Central memory CD8-positive, alpha-beta T cell (primary cell): Measurements from ENCODE around the gene FIBCD1.

Source experiments
- ATAC-seq: fragments of 150-1000 bp; cut with Tn5 transposase; replicated peaks from 2 replicates; pipeline ENCODE4 v1.10.0; 2022; ENCODE audit warnings: mild to moderate bottlenecking, moderate FRiP score, moderate number of reproducible peaks; ENCODE audit not compliant: poor library complexity, severe bottlenecking; ENCODE audit errors: extremely low read depth
- DNase-seq, 2 donors: peaks; one replicate each; pipeline ENCODE4 v3.0.0; 2021; ENCODE audit warnings: low spot score in 2 of 2
- H3K27ac Mint-ChIP-seq: one replicate; pipeline ENCODE4 v1.8.0; 2022; ENCODE audit warnings: low read depth, mild to moderate bottlenecking, moderate library complexity, mixed read lengths
- H3K27me3 Mint-ChIP-seq: one replicate; pipeline ENCODE4 v1.8.0; 2022; ENCODE audit warnings: mixed read lengths
- H3K36me3 Mint-ChIP-seq: one replicate; pipeline ENCODE4 v1.8.0; 2022; ENCODE audit warnings: mild to moderate bottlenecking, moderate library complexity, mixed read lengths; ENCODE audit not compliant: insufficient read depth
- H3K4me1 Mint-ChIP-seq: one replicate; pipeline ENCODE4 v1.8.0; 2022; ENCODE audit warnings: mixed read lengths
- H3K4me3 Mint-ChIP-seq: one replicate; pipeline ENCODE4 v1.8.0; 2022; ENCODE audit warnings: mild to moderate bottlenecking, moderate library complexity, mixed read lengths
- H3K9me3 Mint-ChIP-seq: one replicate; pipeline ENCODE4 v1.8.0; 2022; ENCODE audit warnings: mixed read lengths

Gene FIBCD1

DNA sequence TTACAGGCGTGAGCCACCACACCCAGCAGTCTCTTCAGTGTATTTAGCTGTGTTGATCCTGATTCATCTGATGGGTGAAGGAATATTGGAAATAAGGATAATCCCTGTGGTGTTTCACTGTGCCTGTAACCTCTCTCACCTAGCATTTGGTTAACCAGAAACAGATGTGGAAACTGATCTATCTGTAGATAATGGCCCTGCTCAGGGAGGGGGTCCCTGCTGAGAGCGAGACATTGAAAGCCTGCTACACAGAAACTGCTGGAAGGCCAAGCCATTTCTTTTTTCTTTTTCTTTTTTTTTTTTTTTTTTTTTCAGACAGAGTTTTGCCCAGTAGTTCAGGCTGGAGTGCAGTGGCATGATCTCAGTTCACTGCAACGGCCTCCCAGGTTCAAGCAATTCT, 70.8 kb downstream of the FIBCD1 start:
- Mint-ChIP-seq H3K27me3 (no peaks in the 10 kb centered on the region), H3K9me3 (no peaks in the 10 kb centered on the region), H3K4me3 (no peak overlapping the region), H3K27ac (no peak overlapping the region), H3K36me3 (peaks cover 15% of the 10 kb centered on the region), H3K4me1 (peaks cover 5% of the 10 kb centered on the region)
- ATAC-seq (no peak), DNase-seq (no peak)

DNA sequence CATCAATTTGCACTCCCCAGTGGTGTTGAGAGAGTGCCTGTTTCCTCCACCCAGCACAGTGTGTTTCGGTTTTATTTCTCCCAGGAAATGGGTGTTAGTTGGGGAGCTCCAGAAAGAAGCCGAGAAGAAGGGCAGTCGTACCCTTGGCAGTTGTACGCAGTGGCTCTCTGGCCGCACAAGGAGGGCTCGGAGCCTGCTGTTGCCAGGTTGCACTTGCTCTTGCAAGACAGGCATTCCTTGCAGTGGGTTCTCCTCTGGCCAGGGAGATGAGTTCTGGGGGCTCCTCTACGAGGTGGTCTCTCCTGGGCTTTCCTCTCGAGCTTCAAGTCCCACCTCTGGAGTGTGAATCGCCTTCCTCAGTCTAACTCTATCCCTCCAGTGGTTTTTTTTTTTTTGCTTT, 71.5 kb downstream of the FIBCD1 start:
- Mint-ChIP-seq H3K4me1 (peaks cover 5% of the 10 kb centered on the region), H3K27ac (no peak overlapping the region), H3K27me3 (no peaks in the 10 kb centered on the region), H3K9me3 (no peaks in the 10 kb centered on the region), H3K36me3 (peaks cover 14% of the 10 kb centered on the region), H3K4me3 (no peak overlapping the region)
- DNase-seq, result no peak
- ATAC-seq, result no peak

DNA sequence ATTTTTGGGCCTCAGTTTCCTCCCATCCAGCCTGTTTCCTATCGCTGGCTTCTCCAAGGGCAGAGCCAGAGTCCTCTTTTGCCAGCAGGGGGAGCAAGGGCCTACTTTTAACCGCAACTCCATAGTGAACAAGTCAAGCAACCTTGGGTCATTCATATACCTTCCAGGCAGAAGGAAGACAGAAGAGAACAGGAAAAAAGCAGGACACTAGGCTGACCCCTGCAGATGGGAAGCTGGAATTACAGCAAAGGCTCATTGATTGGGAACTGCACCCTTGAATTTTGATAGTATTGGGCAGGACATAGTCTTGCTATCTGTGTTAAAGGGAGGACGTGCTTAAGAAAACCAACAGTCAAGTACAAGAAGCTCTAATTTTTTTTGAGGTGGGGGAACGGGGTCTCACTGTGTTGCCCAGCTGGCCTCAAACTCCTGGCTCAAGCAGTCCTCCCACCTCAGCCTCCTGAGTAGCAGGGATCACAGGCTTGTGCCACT, 72.5 kb downstream of the FIBCD1 start:
- H3K9me3 Mint-ChIP-seq, result no peaks in the 10 kb centered on the region
- peaks cover 10% of the 10 kb centered on the region for H3K36me3 Mint-ChIP-seq
- H3K27me3 Mint-ChIP-seq, result no peaks in the 10 kb centered on the region
- H3K4me1 Mint-ChIP-seq, result peaks cover 5% of the 10 kb centered on the region
- ATAC-seq, result no peak
- H3K4me3 Mint-ChIP-seq, result no peak overlapping the region
- DNase-seq, result peak in 1 of 2 donors; percentile 24
- peak overlapping the region; percentile 23 for H3K27ac Mint-ChIP-seq

DNA sequence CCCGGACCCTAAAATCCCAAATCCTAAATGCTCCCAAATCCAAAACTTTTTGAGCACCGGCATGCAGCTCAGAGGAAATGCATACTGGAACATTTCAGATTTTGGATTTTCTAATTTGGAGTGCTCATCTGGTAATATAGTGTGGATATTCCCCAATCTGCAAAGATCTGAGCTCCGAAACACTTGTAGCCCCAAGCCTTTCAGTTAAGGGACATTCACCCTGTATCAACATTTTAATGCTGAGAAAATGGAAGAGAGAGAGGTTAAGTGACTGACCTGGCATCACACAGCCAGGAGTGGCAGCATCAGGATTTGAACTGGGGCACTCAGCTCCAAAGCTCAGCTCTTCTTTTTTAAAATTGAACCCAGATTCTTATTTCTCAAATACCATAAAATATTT, 73.1 kb downstream of the FIBCD1 start:
- Mint-ChIP-seq H3K4me3 (no peak overlapping the region), H3K9me3 (no peaks in the 10 kb centered on the region), H3K27me3 (no peaks in the 10 kb centered on the region), H3K4me1 (peaks cover 5% of the 10 kb centered on the region), H3K27ac (peak overlapping the region; percentile 23), H3K36me3 (peaks cover 10% of the 10 kb centered on the region)
- no peak for DNase-seq
- no peak for ATAC-seq

DNA sequence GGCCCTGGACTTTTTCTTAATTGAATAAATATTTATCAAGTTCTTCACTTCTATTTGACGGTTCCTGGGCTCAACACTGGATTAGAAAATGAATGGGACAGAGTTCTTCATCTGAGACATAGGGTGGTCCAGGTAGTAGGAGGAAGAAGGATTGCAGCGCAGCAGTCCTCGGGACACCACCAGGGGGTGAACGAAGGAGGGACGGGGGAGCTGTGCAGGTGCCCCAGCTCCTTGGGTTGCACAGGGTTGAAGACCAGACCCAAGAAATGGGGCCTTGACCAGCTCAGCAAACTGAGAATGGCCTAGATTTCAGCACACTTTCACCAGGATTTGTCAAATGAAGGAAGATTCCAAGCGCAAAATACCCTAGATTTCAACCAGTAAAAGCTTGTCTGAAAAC, 74.5 kb downstream of the FIBCD1 start:
- ATAC-seq (no peak), DNase-seq (no peak)
- H3K4me3 Mint-ChIP-seq, result no peak overlapping the region
- no peaks in the 10 kb centered on the region for H3K27me3 Mint-ChIP-seq
- peaks cover 5% of the 10 kb centered on the region for H3K4me1 Mint-ChIP-seq
- no peak overlapping the region for H3K27ac Mint-ChIP-seq
- no peaks in the 10 kb centered on the region for H3K9me3 Mint-ChIP-seq
- peaks cover 15% of the 10 kb centered on the region for H3K36me3 Mint-ChIP-seq

DNA sequence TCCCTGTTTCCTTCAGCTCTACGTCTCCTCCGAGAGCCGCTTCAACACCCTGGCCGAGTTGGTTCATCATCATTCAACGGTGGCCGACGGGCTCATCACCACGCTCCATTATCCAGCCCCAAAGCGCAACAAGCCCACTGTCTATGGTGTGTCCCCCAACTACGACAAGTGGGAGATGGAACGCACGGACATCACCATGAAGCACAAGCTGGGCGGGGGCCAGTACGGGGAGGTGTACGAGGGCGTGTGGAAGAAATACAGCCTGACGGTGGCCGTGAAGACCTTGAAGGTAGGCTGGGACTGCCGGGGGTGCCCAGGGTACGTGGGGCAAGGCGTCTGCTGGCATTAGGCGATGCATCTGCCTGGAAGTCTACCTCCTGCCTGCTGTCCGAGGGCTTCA, 76.3 kb downstream of the FIBCD1 start:
- Mint-ChIP-seq H3K27me3 (no peaks in the 10 kb centered on the region), H3K27ac (no peak overlapping the region), H3K36me3 (peaks cover 18% of the 10 kb centered on the region), H3K9me3 (no peaks in the 10 kb centered on the region), H3K4me1 (peaks cover 5% of the 10 kb centered on the region), H3K4me3 (no peak overlapping the region)
- DNase-seq (no peak), ATAC-seq (no peak)

DNA sequence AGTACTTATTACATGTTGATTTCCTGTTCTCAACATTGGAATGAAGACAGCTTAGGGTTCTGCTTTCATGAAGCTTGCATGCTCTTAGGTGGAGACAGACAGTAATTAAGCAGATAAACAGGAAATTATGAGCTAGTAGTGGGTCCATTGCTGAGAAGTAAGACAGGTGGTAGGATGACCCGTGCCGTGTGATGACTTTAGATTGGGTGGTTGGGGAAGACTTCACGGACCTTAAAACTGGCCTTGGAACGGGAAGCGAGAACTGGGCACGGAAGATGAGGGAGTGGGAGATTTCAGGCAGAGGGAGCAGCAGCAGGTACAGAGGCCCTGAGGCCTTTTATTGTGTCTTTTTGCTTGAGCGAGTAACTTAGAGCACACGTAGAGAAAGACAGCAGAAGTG, 76.8 kb downstream of the FIBCD1 start:
- no peak for ATAC-seq
- H3K4me1 Mint-ChIP-seq, result peaks cover 5% of the 10 kb centered on the region
- no peaks in the 10 kb centered on the region for H3K27me3 Mint-ChIP-seq
- H3K4me3 Mint-ChIP-seq, result no peak overlapping the region
- peaks cover 21% of the 10 kb centered on the region for H3K36me3 Mint-ChIP-seq
- no peaks in the 10 kb centered on the region for H3K9me3 Mint-ChIP-seq
- H3K27ac Mint-ChIP-seq, result no peak overlapping the region
- DNase-seq, result no peak

DNA sequence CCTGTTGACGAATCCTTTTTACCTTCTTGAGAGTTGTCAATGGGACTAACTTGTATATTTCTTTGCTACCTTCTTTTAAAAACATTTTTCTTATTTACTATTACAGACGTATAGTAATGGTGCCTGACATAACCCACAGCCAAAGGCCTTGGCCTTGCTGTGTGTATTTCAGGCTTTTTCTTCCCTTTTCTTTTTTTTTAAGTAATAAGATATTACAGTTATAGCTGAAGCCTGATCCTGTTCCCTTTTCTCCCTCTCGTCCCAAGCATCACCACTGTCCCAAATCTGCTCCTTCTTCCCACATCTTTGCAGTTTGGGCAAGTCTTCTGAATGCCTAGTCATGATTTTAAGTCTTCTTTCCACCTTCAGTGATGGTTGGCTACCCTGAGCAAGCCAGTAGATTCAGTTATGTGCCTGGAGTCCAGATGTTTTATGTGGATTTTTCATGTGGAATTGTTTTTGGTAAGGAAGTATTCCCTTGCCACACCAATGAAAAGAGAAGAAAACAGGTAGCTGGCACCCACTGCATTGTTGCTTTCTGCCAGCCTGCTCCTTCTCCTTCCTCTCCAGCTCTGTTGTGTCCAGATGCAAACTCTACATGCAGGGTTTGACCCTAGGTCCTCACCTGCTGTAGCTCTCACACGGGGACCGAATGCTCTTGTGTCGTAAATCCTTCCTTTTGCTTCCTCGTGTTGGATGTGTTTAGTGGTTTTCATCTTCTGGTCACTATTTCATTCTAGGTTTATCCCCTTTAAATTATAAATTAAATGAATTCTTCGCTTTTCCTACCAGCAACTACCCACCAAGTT, 77.5 kb downstream of the FIBCD1 start:
- Mint-ChIP-seq H3K9me3 (no peaks in the 10 kb centered on the region), H3K36me3 (peaks cover 21% of the 10 kb centered on the region), H3K4me1 (peaks cover 5% of the 10 kb centered on the region), H3K27ac (no peak overlapping the region), H3K4me3 (no peak overlapping the region), H3K27me3 (no peaks in the 10 kb centered on the region)
- DNase-seq (no peak), ATAC-seq (no peak)

DNA sequence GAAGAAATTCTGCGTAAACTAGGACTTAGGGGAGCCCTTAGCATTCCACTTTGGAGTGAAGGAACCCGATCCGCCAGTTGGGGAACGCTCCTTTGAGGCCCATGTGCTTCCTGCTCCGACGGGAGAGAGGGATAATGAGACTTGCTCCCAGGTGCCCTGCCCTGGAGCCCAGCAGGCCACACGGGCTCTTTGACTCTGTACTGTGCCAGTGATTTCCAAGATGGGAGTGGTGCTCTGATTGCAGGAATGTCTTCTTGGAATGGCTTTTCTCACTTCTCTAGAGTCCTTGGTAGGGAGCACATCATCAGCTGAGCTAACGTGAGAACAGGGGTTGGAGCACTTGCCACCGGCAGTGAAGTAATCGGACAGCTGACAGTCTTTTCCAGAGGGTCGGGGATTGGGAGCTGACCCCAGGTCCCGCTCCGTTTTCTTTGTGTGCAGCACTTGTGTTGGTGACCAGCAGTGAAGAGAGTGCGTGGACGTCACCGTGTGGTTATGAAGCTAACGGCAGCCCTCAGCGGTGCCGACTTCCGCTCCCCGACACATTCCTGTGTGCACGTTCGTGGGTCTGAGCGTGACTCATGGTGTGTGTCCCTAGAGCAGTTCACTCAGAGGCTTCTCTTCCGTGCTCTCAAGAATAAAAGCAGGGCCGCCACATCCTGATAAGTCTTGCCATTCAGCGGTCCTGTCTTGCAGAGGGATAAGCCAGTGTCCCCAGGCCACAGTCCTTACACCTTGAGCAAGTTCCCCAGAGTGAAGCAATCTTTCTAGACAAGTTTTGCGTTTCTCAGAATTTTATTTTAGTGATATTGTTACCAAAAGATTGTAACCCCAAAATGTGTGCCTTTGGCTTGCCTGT, 78.4 kb downstream of the FIBCD1 start:
- DNase-seq (no peak), ATAC-seq (no peak)
- Mint-ChIP-seq H3K4me1 (no peaks in the 10 kb centered on the region), H3K27me3 (no peaks in the 10 kb centered on the region), H3K27ac (no peak overlapping the region), H3K9me3 (no peaks in the 10 kb centered on the region), H3K4me3 (no peak overlapping the region), H3K36me3 (peaks cover 20% of the 10 kb centered on the region)

DNA sequence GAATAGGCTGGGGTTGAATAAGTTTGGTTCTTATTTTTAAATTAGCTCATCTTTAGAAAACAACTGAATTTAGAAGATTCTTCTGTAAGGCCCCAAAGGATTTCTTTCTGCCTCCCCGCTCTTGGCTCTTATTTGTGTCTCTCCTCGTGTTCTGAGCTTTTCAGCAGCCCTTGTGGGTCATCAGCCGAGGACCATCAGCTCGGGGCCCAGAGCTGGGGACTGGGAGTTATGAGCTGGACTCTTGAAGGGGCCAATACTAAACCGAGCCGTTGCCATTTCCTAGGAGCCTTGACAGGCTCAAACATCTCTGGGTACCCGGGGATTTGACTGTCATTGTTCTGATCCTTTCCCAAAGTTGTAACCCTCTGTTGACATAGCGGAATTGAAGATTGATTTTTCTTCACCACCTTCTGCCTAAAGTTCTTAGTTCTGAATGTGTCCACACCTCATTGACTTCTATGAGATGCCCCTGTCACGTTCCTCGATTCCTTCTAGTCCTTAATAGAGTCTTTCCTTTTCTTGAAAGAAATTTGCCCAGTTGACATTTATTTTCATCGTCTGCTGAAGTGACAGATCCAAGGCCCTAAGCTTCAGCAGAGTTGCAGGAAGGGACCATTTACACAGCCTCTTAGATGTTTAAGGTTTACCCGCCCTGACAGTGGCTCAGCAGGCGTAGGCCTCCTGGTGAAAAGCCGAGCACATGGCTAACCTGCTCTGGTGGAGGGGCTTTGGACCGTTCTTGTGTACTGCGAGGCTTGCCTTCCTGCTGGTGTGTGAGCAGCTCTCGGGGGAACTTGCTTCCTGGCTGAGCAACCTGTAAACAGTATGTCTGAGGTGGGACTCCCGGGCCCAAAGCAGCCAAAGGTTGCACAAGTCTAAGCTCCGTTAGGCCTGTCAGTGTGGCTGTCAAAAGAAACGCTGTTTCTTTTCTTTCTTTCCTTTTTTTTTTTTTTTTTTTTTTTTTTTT, 80.0 kb downstream of the FIBCD1 start:
- DNase-seq, result no peak
- no peaks in the 10 kb centered on the region for H3K4me1 Mint-ChIP-seq
- no peak overlapping the region for H3K4me3 Mint-ChIP-seq
- no peak overlapping the region for H3K27ac Mint-ChIP-seq
- H3K9me3 Mint-ChIP-seq, result no peaks in the 10 kb centered on the region
- no peaks in the 10 kb centered on the region for H3K27me3 Mint-ChIP-seq
- H3K36me3 Mint-ChIP-seq, result peaks cover 17% of the 10 kb centered on the region
- ATAC-seq, result no peak

DNA sequence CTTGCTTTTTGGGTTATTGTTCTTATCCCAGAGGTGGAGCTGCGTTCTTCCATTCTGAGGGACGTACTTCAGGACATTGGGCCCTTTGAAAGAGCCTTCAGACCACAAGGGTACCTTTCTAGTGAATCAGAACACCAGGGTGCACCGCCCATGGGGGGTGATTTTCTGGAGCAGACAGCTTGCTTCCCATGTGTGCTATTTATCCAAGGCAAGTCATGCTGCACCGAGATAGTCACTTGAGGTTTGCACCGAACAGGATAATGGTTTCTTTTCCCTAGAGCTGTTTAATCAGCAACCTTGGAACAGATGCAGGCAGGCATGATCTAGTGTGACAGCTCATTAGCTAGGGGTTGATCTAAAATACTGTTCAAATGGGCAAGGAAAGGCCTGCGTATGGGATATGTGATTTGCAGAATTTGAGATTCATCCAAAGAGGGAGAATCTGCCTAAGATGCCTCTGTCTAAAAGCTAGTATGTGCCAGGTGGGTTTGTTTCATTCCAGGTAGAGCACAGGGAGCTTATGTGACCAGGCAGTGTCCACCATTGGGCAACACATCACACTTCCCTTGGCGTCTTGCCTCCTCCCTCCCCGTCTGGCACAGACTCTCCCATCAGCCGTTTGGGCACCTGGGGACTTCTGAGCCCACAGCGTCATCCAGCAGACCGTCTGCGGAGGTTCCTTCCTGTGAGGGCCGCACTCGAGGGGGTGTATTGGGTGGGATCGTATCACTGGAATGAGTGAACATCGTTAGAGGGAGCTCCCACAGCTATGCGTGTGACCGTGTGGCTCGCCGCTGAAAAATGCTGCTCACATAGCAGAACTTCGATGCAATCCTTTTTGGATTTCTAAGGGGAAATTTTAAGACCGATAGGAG, 80.9 kb downstream of the FIBCD1 start:
- H3K27me3 Mint-ChIP-seq, result no peaks in the 10 kb centered on the region
- H3K36me3 Mint-ChIP-seq, result peaks cover 15% of the 10 kb centered on the region
- H3K9me3 Mint-ChIP-seq, result no peaks in the 10 kb centered on the region
- no peak for DNase-seq
- H3K27ac Mint-ChIP-seq, result no peak overlapping the region
- ATAC-seq, result no peak
- H3K4me1 Mint-ChIP-seq, result no peaks in the 10 kb centered on the region
- H3K4me3 Mint-ChIP-seq, result no peak overlapping the region
